ENCODE results near the gene ALDH3A1. TPM values are rescaled to one million over a fixed set of nuclear protein-coding genes. Genes with fewer than 3 reads are reported as not detected.

Gene ALDH3A1
- total RNA-seq: 1.6 and 1.9 TPM in 2 replicates

GRCh38 chr17:19747829-19748806, at the start of gene ALDH3A1:
ALDH3A1 (minus strand) TSS chr17:19748298; CDS start chr17:19745129, 3,169 bp downstream.

GRCh38 chr17:19716108-19717030, 31.7 kb downstream of the ALDH3A1 start, which contains the start of gene SLC47A2:
SLC47A2 (minus strand) TSS chr17:19716584; CDS start chr17:19716555, 29 bp downstream.

Other genes with a start within 250 kb of the ALDH3A1 start
- gene SLC47A1, start 214.4 kb downstream of the ALDH3A1 start, total RNA-seq: 1.3 and 5.2 TPM in 2 replicates
- 74.2 and 74.6 TPM in 2 replicates for gene ALDH3A2, start 99.5 kb downstream of the ALDH3A1 start, total RNA-seq
- 0.23 TPM in 1 of 2 replicates, not detected in the other for gene SLC47A2, start 31.7 kb downstream of the ALDH3A1 start, total RNA-seq
- 9.3 and 16.6 TPM in 2 replicates for gene ULK2, start 119.6 kb upstream of the ALDH3A1 start, total RNA-seq
- gene AKAP10, start 229.5 kb upstream of the ALDH3A1 start, total RNA-seq: 10.9 and 14.4 TPM in 2 replicates